Liver (tissue), 9 donors: ENCODE measurements around the gene CLTC. TPM values are rescaled to one million over a fixed set of nuclear protein-coding genes. Genes with fewer than 3 reads are reported as not detected.

ENCODE experiments used
- DNase-seq: peaks from one replicate; pipeline ENCODE4 v3.0.0-alpha.2; 2017; ENCODE audit warnings: low spot score
- H3K27ac ChIP-seq, 2 donors: one replicate each; pipeline ENCODE4 v1.7.0; 2013; ENCODE audit warnings: inconsistent platforms in 2 of 2, low read length in 2 of 2, control low read depth in 1 of 2, low read depth in 1 of 2, mild to moderate bottlenecking in 1 of 2
- H3K27me3 ChIP-seq, 4 donors: one replicate each; pipeline versions ENCODE4 v1.6.1 to v1.7.0; 2013; ENCODE audit warnings: low read length in 3 of 4, inconsistent platforms in 1 of 4, mild to moderate bottlenecking in 1 of 4, moderate library complexity in 1 of 4; ENCODE audit not compliant: control insufficient read depth in 4 of 4, insufficient read depth in 4 of 4
- H3K36me3 ChIP-seq, 4 donors: one replicate each; pipeline versions ENCODE4 v1.6.1 to v1.7.0; 2013; ENCODE audit warnings: low read length in 3 of 4, mild to moderate bottlenecking in 3 of 4, low read depth in 1 of 4, moderate library complexity in 1 of 4; ENCODE audit not compliant: control insufficient read depth in 4 of 4, insufficient read depth in 3 of 4
- H3K4me1 ChIP-seq, 4 donors: one replicate each; pipeline versions ENCODE4 v1.6.1 to v1.7.0; 2013; ENCODE audit warnings: low read length in 3 of 4, mild to moderate bottlenecking in 3 of 4, moderate library complexity in 1 of 4; ENCODE audit not compliant: control insufficient read depth in 4 of 4, insufficient read depth in 4 of 4
- H3K4me3 ChIP-seq, 3 donors: one replicate each; pipeline versions ENCODE4 v1.6.1 to v1.7.0; 2013; ENCODE audit warnings: low read length in 3 of 3, control low read depth in 1 of 3, low read depth in 1 of 3, mild to moderate bottlenecking in 1 of 3
- H3K9ac ChIP-seq, 2 donors: one replicate each; pipeline ENCODE4 v1.7.0; 2013; ENCODE audit warnings: low read length in 2 of 2, mild to moderate bottlenecking in 2 of 2, moderate library complexity in 2 of 2, control low read depth in 1 of 2, low read depth in 1 of 2
- H3K9me3 ChIP-seq, 4 donors: one replicate each; pipeline versions ENCODE4 v1.6.1 to v1.7.0; 2013; ENCODE audit warnings: low read length in 3 of 4; ENCODE audit not compliant: control insufficient read depth in 4 of 4
- ATF3 ChIP-seq: IDR thresholded peaks from 2 replicates; pipeline ENCODE4 v1.6.1; 2016; ENCODE audit warnings: antibody characterized with exemption
- CTCF ChIP-seq: fragments of 150-350 bp; IDR thresholded peaks from 2 replicates; pipeline ENCODE4 v1.5.1; 2017; ENCODE audit warnings: improper control_type of control experiment, low read depth, low read length; ENCODE audit not compliant: missing input control
- EGR1 ChIP-seq, 2 donors: IDR thresholded peaks; 2 replicates each; pipeline ENCODE4 v1.6.1; 2016 to 2018; ENCODE audit warnings: antibody characterized with exemption in 2 of 2, low read depth in 2 of 2
- FOXA1 ChIP-seq: IDR thresholded peaks from 2 replicates; pipeline ENCODE4 v1.6.1; 2016; ENCODE audit warnings: antibody characterized with exemption
- FOXA2 ChIP-seq: IDR thresholded peaks from 2 replicates; pipeline ENCODE4 v1.6.1; 2016; ENCODE audit warnings: antibody characterized with exemption
- GABPA ChIP-seq, 2 donors: IDR thresholded peaks in 1 of 2; conservative IDR thresholded peaks in 1 of 2; 2 replicates each; pipeline ENCODE4 v1.6.1; 2016; ENCODE audit warnings: antibody characterized with exemption in 2 of 2, mild to moderate bottlenecking in 1 of 2, moderate library complexity in 1 of 2
- HNF4A ChIP-seq, 2 donors: conservative IDR thresholded peaks; 2 replicates each; pipeline ENCODE4 v1.6.1; 2016; ENCODE audit warnings: antibody characterized with exemption in 2 of 2, mild to moderate bottlenecking in 2 of 2
- HNF4G ChIP-seq: IDR thresholded peaks from 2 replicates; pipeline ENCODE4 v1.6.1; 2016; ENCODE audit warnings: antibody characterized with exemption
- JUND ChIP-seq, 2 donors: IDR thresholded peaks; 2 replicates each; pipeline ENCODE4 v1.6.1; 2016; ENCODE audit warnings: antibody characterized with exemption in 2 of 2
- MAX ChIP-seq: IDR thresholded peaks from 2 replicates; pipeline ENCODE4 v1.6.1; 2016; ENCODE audit warnings: antibody characterized with exemption
- NR2F2 ChIP-seq: IDR thresholded peaks from 2 replicates; pipeline ENCODE4 v1.6.1; 2016; ENCODE audit warnings: antibody characterized with exemption
- RAD21 ChIP-seq, 2 donors: IDR thresholded peaks; 2 replicates each; pipeline ENCODE4 v1.6.1; 2016; ENCODE audit warnings: antibody characterized with exemption in 2 of 2, mild to moderate bottlenecking in 2 of 2
- REST ChIP-seq: IDR thresholded peaks from 2 replicates; pipeline ENCODE4 v1.6.1; 2016; ENCODE audit warnings: antibody characterized with exemption, mild to moderate bottlenecking
- RXRA ChIP-seq, 2 donors: IDR thresholded peaks; 2 replicates each; pipeline ENCODE4 v1.6.1; 2017 to 2018; ENCODE audit warnings: antibody characterized with exemption in 2 of 2, mild to moderate bottlenecking in 1 of 2
- SP1 ChIP-seq: IDR thresholded peaks from 2 replicates; pipeline ENCODE4 v1.6.1; 2018; ENCODE audit warnings: antibody characterized with exemption, mild to moderate bottlenecking
- TAF1 ChIP-seq: conservative IDR thresholded peaks from 2 replicates; pipeline ENCODE4 v1.6.1; 2016; ENCODE audit warnings: antibody characterized with exemption, mild to moderate bottlenecking
- YY1 ChIP-seq: IDR thresholded peaks from 2 replicates; pipeline ENCODE4 v1.6.1; 2016; ENCODE audit warnings: antibody characterized with exemption, mild to moderate bottlenecking
- ZBTB33 ChIP-seq: IDR thresholded peaks from 2 replicates; pipeline ENCODE4 v1.6.1; 2016; ENCODE audit warnings: antibody characterized with exemption
- WGBS: extraction: QIAGEN DNeasy Blood & Tissue Kit; methylation state at CpG from one replicate; pipeline ENCODE4 v1.1.7; 2013; 5-methylcytosine and 5-hydroxymethylcytosine counted together
- polyA plus RNA-seq, 2 donors: library from polyadenylated mRNA; stranded (reverse) in 1 of 2; unstranded in 1 of 2; fragments of 200-250 nt in 1 of 2; fragments of >200 nt in 1 of 2; fragmentation: Nextera tagmentation in 1 of 2; extraction: Ambion mirVana in 1 of 2; gene quantifications; one replicate each; pipeline versions ENCODE4 v1.2.1 to v1.2.3, GENCODE V29; 2013 to 2015
- total RNA-seq, 2 donors: library from RNA; depleted of rRNA; stranded (reverse); fragments of >200 nt; gene quantifications; one replicate each; pipeline ENCODE4 v1.2.3, GENCODE V29; 2014
- donor health status: healthy.
- donor health status: healthy.
- donor health status: healthy.
- donor health status: healthy.
- donor health status: healthy.

Gene CLTC
- total and polyA plus RNA-seq, 4 donors: 59.9 to 282 (median 172) TPM

- no peak overlapping the region for H3K4me3 ChIP-seq
- TF ChIP-seq ZBTB33: no peak
- no peak for TF ChIP-seq HNF4G
- no peak for TF ChIP-seq YY1
- TF ChIP-seq GABPA (IDR thresholded peaks at IDR 0.05 in 1 of 2, conservative IDR thresholded peaks at IDR 0.05 in 1 of 2): no peak
- TF ChIP-seq CTCF: no peak
- TF ChIP-seq NR2F2: no peak
- TF ChIP-seq FOXA1: no peak
- no peak for TF ChIP-seq MAX
- TF ChIP-seq HNF4A (conservative IDR thresholded peaks at IDR 0.05): no peak
- no peak for TF ChIP-seq RXRA (IDR thresholded peaks at IDR 0.05)
- TF ChIP-seq REST: no peak
- TF ChIP-seq ATF3: no peak
- no peak for TF ChIP-seq FOXA2
- no peak for TF ChIP-seq JUND (IDR thresholded peaks at IDR 0.05)
- TF ChIP-seq SP1: no peak
- no peak for TF ChIP-seq RAD21 (IDR thresholded peaks at IDR 0.05)
- TF ChIP-seq EGR1 (IDR thresholded peaks at IDR 0.05; ENCODE audit: low read depth in 2 of 2): no peak
- TF ChIP-seq TAF1: no peak
- no peaks in the 10 kb centered on the region for H3K9me3 ChIP-seq
- 90% methylated on average over 1 of the region's 1 CpG for WGBS
- H3K36me3 ChIP-seq: peaks cover 2 to 23% (median 13%) of the 10 kb centered on the region in 4 donors
- no peak overlapping the region for H3K9ac ChIP-seq
- H3K27ac ChIP-seq: no peak overlapping the region
- peaks cover 2 to 16% (median 6%) of the 10 kb centered on the region in 4 donors for H3K4me1 ChIP-seq
- H3K27me3 ChIP-seq: no peaks in the 10 kb centered on the region
- DNase-seq: no peak
These were observed 22.9 kb downstream of the CLTC start for GRCh38 chr17:59642565-59642964.
